H1 (cell line): ENCODE results near the gene ARG2. TPM values are rescaled to one million over a fixed set of nuclear protein-coding genes. Genes with fewer than 3 reads are reported as not detected.

Source experiments
- CTCF ChIA-PET: fragments of 300-600 bp; sonication (Branson Sonifier 250); formaldehyde crosslinking; loops from one replicate; lab custom pipeline; 2021; ENCODE audit not compliant: partially characterized antibody; lab: Charles Lee
- POLR2A ChIA-PET: fragments of 300-600 bp; sonication (Branson Sonifier 250); formaldehyde crosslinking; loops from one replicate; lab custom pipeline; 2021; ENCODE audit warnings: inconsistent platforms; ENCODE audit not compliant: partially characterized antibody; lab: Charles Lee
- DNase-seq, 2 experiments: peaks; one replicate each; pipeline versions ENCODE4 v3.0.0 to v3.0.0-alpha.2; 2010 to 2022; ENCODE audit warnings: low spot score in 2 of 2, low read depth in 1 of 2, mixed read lengths in 1 of 2
- FAIRE-seq: peaks from 2 replicates; lab custom pipeline; 2011; peaks lifted over from hg19 to GRCh38; lab: Jason Lieb, UNC
- H2AFZ ChIP-seq: 2 replicates; pipeline ENCODE4 v1.8.1; 2012; ENCODE audit warnings: low read length, inconsistent platforms
- H2AK5ac ChIP-seq: 2 replicates; pipeline ENCODE4 v1.6.1; 2013; ENCODE audit warnings: low read depth, low read length
- H2BK120ac ChIP-seq: replicated peaks from 2 replicates; pipeline ENCODE3; 2013; ENCODE audit warnings: low read depth, low read length, inconsistent platforms
- H2BK12ac ChIP-seq: 2 replicates; pipeline ENCODE4 v1.6.1; 2013; ENCODE audit warnings: low read depth, low read length
- H2BK15ac ChIP-seq: 2 replicates; pipeline ENCODE4 v1.6.1; 2013; ENCODE audit warnings: low read length
- H2BK20ac ChIP-seq: 2 replicates; pipeline ENCODE4 v1.6.1; 2013; ENCODE audit warnings: low read length
- H2BK5ac ChIP-seq: 2 replicates; pipeline ENCODE4 v1.6.1; 2013; ENCODE audit warnings: low read depth, low read length
- H3K14ac ChIP-seq: 2 replicates; pipeline ENCODE4 v1.6.1; 2013; ENCODE audit warnings: inconsistent platforms; ENCODE audit not compliant: insufficient read length
- H3K18ac ChIP-seq: 2 replicates; pipeline ENCODE4 v1.6.1; 2013; ENCODE audit warnings: low read length; ENCODE audit errors: extremely low read depth
- H3K23ac ChIP-seq: 2 replicates; pipeline ENCODE4 v1.6.1; 2013; ENCODE audit warnings: inconsistent platforms; ENCODE audit not compliant: insufficient read length
- H3K23me2 ChIP-seq: 2 replicates; pipeline ENCODE4 v1.6.1; 2013; ENCODE audit warnings: low read depth, low read length
- H3K27ac ChIP-seq: 2 replicates; pipeline ENCODE4 v1.6.1; 2011; ENCODE audit warnings: low read depth, low read length, inconsistent platforms
- H3K27me3 ChIP-seq, 4 experiments: replicated peaks in 1 of 4; 1 replicate in 1 of 4; 2 replicates in 3 of 4; pipeline versions ENCODE4 v1.6.1 to v1.8.1; 2011 to 2013; ENCODE audit warnings: low read length in 3 of 4, mild to moderate bottlenecking in 3 of 4, inconsistent platforms in 2 of 4, mixed read lengths in 2 of 4, moderate library complexity in 1 of 4; ENCODE audit not compliant: control insufficient read depth in 3 of 4, insufficient read depth in 3 of 4; ENCODE audit errors: extremely low read depth in 1 of 4
- H3K36me3 ChIP-seq, 4 experiments: 2 replicates each; pipeline versions ENCODE4 v1.6.1 to v1.8.1; 2011 to 2013; ENCODE audit warnings: mild to moderate bottlenecking in 4 of 4, low read length in 3 of 4, moderate library complexity in 2 of 4, control low read depth in 1 of 4, inconsistent platforms in 1 of 4; ENCODE audit not compliant: insufficient read depth in 4 of 4, control insufficient read depth in 2 of 4
- H3K4ac ChIP-seq: replicated peaks from 2 replicates; pipeline ENCODE3; 2013; ENCODE audit warnings: low read length, low read depth, mixed read lengths, inconsistent platforms; ENCODE audit not compliant: insufficient read length
- H3K4me1 ChIP-seq, 4 experiments: replicated peaks in 1 of 4; 1 replicate in 1 of 4; 2 replicates in 3 of 4; pipeline versions ENCODE4 v1.6.1 to v1.8.1; 2011 to 2013; ENCODE audit warnings: low read length in 3 of 4, inconsistent platforms in 2 of 4, mixed read lengths in 1 of 4; ENCODE audit not compliant: insufficient read depth in 4 of 4, control insufficient read depth in 3 of 4
- H3K4me2 ChIP-seq, 2 experiments: 2 replicates each; pipeline versions ENCODE4 v1.6.1 to v1.8.1; 2011 to 2013; ENCODE audit warnings: low read depth in 2 of 2, low read length in 2 of 2, control low read depth in 1 of 2, inconsistent platforms in 1 of 2, mild to moderate bottlenecking in 1 of 2; ENCODE audit not compliant: insufficient read depth in 1 of 2
- H3K4me3 ChIP-seq, 4 experiments: fragments of 200-600, 300-600 bp in 1 of 4; sonication (generic), shearing (Covaris generic), sonication (Bioruptor Twin) in 1 of 4; 2 replicates each; pipeline versions ENCODE4 v1.5.1 to v1.8.1; 2011 to 2016; ENCODE audit warnings: low read length in 4 of 4, low read depth in 3 of 4, control low read depth in 2 of 4, inconsistent platforms in 2 of 4, mild to moderate bottlenecking in 2 of 4, mixed read lengths in 1 of 4, moderate library complexity in 1 of 4; ENCODE audit not compliant: insufficient read depth in 2 of 4; ENCODE audit errors: extremely low read depth in 1 of 4
- H3K56ac ChIP-seq: replicated peaks from 2 replicates; pipeline ENCODE3; 2013; ENCODE audit warnings: low read depth, mild to moderate bottlenecking, mixed read lengths, low read length, inconsistent platforms; ENCODE audit not compliant: insufficient read length
- H3K79me1 ChIP-seq: 2 replicates; pipeline ENCODE4 v1.6.1; 2013; ENCODE audit warnings: low read depth, low read length, control low read depth
- H3K79me2 ChIP-seq, 2 experiments: 2 replicates each; pipeline versions ENCODE4 v1.6.1 to v1.8.1; 2012 to 2013; ENCODE audit warnings: low read length in 2 of 2, mild to moderate bottlenecking in 2 of 2, inconsistent platforms in 1 of 2; ENCODE audit not compliant: insufficient read depth in 2 of 2, control insufficient read depth in 1 of 2
- H3K9ac ChIP-seq, 4 experiments: replicated peaks in 1 of 4; 1 replicate in 1 of 4; 2 replicates in 3 of 4; pipeline versions ENCODE4 v1.6.1 to v1.8.1; 2011 to 2013; ENCODE audit warnings: low read depth in 3 of 4, low read length in 3 of 4, control low read depth in 2 of 4, mild to moderate bottlenecking in 2 of 4, moderate library complexity in 2 of 4, inconsistent platforms in 1 of 4; ENCODE audit errors: extremely low read depth in 1 of 4
- H3K9me3 ChIP-seq, 2 experiments: 2 replicates each; pipeline versions ENCODE4 v1.6.1 to v1.8.1; 2012 to 2013; ENCODE audit warnings: mild to moderate bottlenecking in 2 of 2, moderate library complexity in 2 of 2, control low read depth in 1 of 2, inconsistent platforms in 1 of 2, low read depth in 1 of 2, low read length in 1 of 2, mixed read lengths in 1 of 2; ENCODE audit not compliant: insufficient read depth in 2 of 2
- H4K20me1 ChIP-seq, 2 experiments: replicated peaks in 1 of 2; 2 replicates each; pipeline versions ENCODE3 to v1.8.1; 2011 to 2013; ENCODE audit warnings: inconsistent platforms in 2 of 2, low read length in 2 of 2, mild to moderate bottlenecking in 1 of 2; ENCODE audit not compliant: insufficient read depth in 2 of 2, control insufficient read depth in 1 of 2
- H4K5ac ChIP-seq: 2 replicates; pipeline ENCODE4 v1.6.1; 2013; ENCODE audit warnings: low read length, low read depth, mixed read lengths, inconsistent platforms; ENCODE audit not compliant: insufficient read length
- H4K8ac ChIP-seq: 2 replicates; pipeline ENCODE4 v1.8.0; 2013; ENCODE audit warnings: mild to moderate bottlenecking, moderate library complexity, low read length, inconsistent platforms; ENCODE audit not compliant: insufficient read depth; ENCODE audit errors: extremely low read depth
- H4K91ac ChIP-seq: replicated peaks from 2 replicates; pipeline ENCODE3; 2013; ENCODE audit warnings: low read length, mixed read lengths, inconsistent platforms; ENCODE audit not compliant: insufficient read length
- WGBS, 2 experiments: shearing (Covaris generic) in 1 of 2; methylation state at CpG; one replicate each; pipeline versions ENCODE4 v1.1.6 to v1.1.7; 2013 to 2015; ENCODE audit warnings: low lambda C conversion rate in 2 of 2, mixed read lengths in 2 of 2, inconsistent platforms in 1 of 2, low coverage in 1 of 2, missing lambda C conversion rate in 1 of 2; ENCODE audit not compliant: insufficient replicate concordance in 2 of 2, insufficient coverage in 1 of 2, insufficient read length in 1 of 2; ENCODE audit errors: extremely low coverage in 1 of 2, missing lambda C conversion rate in 1 of 2; 5-methylcytosine and 5-hydroxymethylcytosine counted together
- polyA plus RNA-seq, 7 experiments: library from polyadenylated mRNA; depleted of rRNA in 3 of 7; stranded (reverse) in 5 of 7; unstranded in 2 of 7; fragments of >200 nt in 5 of 7; fragments of 200-250 nt in 2 of 7; gene quantifications; 1 replicate in 5 of 7; 2 replicates in 1 of 7; 4 replicates in 1 of 7; pipeline versions ENCODE4 v1.2.1 to v1.2.3, GENCODE V29; 2011 to 2013; ENCODE audit warnings: missing spikeins in 2 of 7, mixed read lengths in 2 of 7
- total RNA-seq: library from RNA; stranded (reverse); fragmentation: NEBNext Ultra II Directional; extraction: Animal tissue kit (Norgen Biotek cat#: 25700); gene quantifications from 2 replicates; pipeline ENCODE4 v1.2.1, GENCODE V29; 2021

ARG2 gene
- total and polyA plus RNA-seq, 2 of the 8 experiments (the other 6 are each of a cell fraction or from before 2014, with no cell fraction given): 49.9 to 59.1 TPM

DNA sequence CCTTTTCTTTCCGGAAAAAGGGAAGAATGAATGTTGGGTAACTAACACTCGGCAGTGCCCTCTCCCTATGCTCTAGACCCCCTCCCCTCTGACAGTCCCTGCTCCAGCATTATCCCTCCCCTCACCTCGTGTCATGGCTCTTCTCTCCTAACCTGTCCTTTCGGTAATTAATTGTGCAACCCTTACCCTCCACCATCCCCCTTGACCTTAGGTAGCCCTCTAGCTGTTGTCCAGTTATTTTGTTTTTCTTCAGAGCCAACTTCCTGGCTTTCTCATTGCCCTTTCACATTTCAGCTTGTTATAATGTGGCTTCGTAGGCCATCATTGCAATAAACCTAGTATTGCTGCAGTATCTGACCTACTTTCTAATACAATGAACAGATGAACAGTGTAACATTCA, 11.2 kb downstream of the ARG2 start:
- CTCF ChIA-PET: interaction anchor here (0.9 to 1.5 kb wide), 6 partner anchors 9 to 203 kb away, joined by 3 to 5 read pairs (median 4); partner anchors contain the start of gene PIGH
- H4K20me1 ChIP-seq: peaks cover 0 to 3% of the 10 kb centered on the region in 2 experiments
- no peak overlapping the region for H4K8ac ChIP-seq
- H3K79me1 ChIP-seq: no peaks in the 10 kb centered on the region; the same call in 1 of the 2 replicates
- no peak for FAIRE-seq
- H2BK12ac ChIP-seq: no peak overlapping the region
- 88% methylated on average over 5 of the region's 5 CpGs; no CpG with 5 or more reads in 1 of the 2 experiments for WGBS, 2 experiments
- H3K9ac ChIP-seq: no peak overlapping the region
- H3K4me1 ChIP-seq: no peaks in the 10 kb centered on the region
- H3K27ac ChIP-seq: no peak overlapping the region
- no peak overlapping the region for H3K23ac ChIP-seq
- no peak overlapping the region for H2BK15ac ChIP-seq
- H2AFZ ChIP-seq: no peak overlapping the region
- H2AK5ac ChIP-seq: no peak overlapping the region
- no peak overlapping the region for H4K91ac ChIP-seq
- no peak overlapping the region for H3K4ac ChIP-seq
- H3K4me2 ChIP-seq: no peak overlapping the region
- no peaks in the 10 kb centered on the region for H3K23me2 ChIP-seq
- H3K79me2 ChIP-seq: no peaks in the 10 kb centered on the region
- no peak overlapping the region for H2BK5ac ChIP-seq
- H4K5ac ChIP-seq: no peak overlapping the region
- H2BK120ac ChIP-seq: no peak overlapping the region
- H2BK20ac ChIP-seq: no peak overlapping the region
- H3K9me3 ChIP-seq: no peaks in the 10 kb centered on the region
- H3K14ac ChIP-seq: no peak overlapping the region
- no peaks in the 10 kb centered on the region for H3K36me3 ChIP-seq
- POLR2A ChIA-PET: interaction anchor here (0.9 to 3.0 kb wide), 3 partner anchors 11 to 23 kb away, joined by 3 to 11 read pairs (median 3); partner anchors contain the start of gene ARG2
- H3K27me3 ChIP-seq: no peaks in the 10 kb centered on the region
- no peak overlapping the region for H3K56ac ChIP-seq
- no peak for DNase-seq
- no peak overlapping the region for H3K18ac ChIP-seq
- no peak overlapping the region for H3K4me3 ChIP-seq
